ENCODE results near the gene TRIM41.

- TF ChIP-seq CTCF (conservative IDR thresholded peaks at IDR 0.05; ENCODE audit: low read depth, low read length) = no peak
- TF ChIP-seq EZH2 (IDR thresholded peaks at IDR 0.05; ENCODE audit: low read length, unreplicated experiment) = no peak
- TF ChIP-seq EZH2phosphoT487 (IDR thresholded peaks at IDR 0.05; ENCODE audit: borderline replicate concordance, low read length) = no peak
Observed at GRCh38 chr5:181200816-181201215, 22.3 kb upstream of the TRIM41 start.

All from PC-3 (cell line).